ENCODE measurements around the gene ZNF469.

The ZNF469 gene

DNA sequence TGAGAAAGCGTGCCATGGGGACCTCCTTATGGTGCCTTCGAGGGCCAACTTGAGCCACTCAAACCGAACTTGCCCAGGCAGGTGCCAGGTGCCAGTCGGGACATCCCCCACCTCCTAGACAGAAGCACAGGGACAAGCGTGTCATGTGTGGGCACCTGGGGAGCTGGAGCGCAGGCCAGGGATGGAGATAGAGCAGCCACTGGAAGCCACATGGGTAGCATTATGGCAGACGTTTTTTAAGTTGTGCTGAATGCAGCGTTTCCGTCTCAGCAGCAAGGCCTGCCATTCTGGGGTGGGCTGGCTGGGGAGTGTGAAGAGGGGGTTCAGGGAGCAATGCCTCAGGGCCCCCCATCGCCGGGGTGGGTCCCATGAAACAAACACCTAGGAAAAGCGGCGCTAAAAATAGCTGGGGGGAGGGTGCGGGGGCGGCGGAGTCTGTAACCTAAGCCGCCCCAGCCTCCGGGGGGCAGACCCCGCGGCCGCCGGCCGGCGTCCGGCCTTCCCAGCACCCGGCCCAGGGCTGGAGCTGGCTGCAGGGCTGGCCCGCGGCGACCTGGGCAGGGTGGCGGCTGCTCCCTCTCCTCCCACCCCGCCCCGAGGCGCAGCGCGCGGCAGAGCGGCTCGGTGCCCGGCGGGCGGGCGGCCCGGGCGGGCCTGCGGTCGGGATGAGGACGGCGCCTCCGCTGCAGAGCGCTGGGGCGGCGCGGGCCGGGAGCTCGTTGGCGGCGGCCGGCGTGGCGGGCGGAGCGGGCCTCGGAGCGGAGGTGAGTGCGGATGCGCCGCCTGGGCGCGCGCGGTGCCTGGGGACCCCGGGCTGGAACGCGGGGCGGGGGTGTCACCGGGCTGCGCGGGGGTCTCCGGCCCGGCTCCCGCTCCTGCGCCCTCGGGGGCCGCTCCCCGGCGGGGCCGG is at the start of gene ZNF469:
TSS of gene ZNF469 (plus strand) at position 469 of the 910 bp plus-strand sequence. CDS start 44,512 bp downstream, outside the sequence.
- DNase-seq: no peak

- no peak for DNase-seq
Observed at GRCh38 chr16:88333848-88334777, 48.6 kb upstream of the ZNF469 start.

DNA sequence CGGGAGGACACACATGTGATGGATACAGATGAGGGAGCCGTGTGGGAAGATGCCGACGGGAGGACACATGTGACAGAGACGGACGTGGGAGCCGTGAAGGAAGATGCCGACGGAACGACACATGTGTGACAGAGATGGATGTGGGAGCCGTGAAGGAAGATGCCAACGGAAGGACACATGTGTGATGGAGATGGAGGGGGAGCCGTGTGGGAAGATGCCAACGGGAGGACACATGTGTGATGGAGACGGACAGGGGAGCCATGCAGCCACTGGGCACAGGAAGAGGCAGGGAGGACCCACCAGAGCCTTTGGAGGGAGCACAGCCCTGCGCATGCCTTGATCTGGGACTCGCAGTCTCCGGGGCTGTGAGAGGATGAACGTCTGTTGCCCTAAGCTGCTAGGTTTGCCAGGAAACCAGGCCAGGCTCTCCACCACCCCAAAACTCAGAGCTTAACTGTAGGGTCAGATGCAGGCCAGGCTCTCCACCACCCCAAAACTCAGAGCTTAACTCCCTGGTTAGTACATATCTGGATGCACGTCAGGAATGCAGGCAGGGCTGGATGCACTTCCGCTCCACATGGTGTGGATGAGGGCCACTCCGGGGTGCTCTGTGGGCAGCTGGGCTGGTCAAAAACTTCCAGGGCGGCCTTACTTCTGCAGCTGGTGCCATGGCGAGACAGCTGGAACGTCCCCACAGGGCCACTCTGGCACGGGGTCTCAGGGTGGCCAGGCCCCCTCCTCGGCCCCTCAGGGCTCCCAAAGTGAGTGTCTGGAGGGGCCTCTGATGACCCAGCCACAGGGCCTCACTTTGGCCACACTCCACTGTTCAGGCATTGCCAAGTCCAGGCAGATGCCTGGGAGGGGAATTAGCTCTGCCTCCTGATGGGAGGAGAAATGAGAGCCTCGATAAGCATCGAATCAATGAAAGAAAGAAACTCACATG is 47.7 kb upstream of the ZNF469 start:
- DNase-seq: no peak

DNA sequence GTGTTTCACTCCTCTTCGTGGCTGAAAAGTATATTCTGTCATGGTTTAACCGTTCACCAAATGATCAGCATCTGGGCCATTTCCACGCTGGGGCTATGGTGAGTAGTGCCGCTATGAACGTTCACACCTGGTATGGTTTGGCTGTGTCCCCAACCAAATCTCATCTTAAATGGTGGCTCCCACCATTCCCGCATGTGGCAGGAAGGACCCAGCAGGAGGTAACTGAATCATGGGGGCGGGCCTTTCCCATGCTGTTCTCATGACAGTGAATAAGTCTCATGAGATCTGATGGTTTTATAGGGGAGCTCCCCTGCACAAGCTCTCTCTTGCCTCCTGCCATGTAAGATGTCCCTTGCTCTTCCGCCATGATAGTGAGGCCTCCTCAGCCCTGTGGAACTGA is 45.7 kb upstream of the ZNF469 start:
- DNase-seq: no peak

DNA sequence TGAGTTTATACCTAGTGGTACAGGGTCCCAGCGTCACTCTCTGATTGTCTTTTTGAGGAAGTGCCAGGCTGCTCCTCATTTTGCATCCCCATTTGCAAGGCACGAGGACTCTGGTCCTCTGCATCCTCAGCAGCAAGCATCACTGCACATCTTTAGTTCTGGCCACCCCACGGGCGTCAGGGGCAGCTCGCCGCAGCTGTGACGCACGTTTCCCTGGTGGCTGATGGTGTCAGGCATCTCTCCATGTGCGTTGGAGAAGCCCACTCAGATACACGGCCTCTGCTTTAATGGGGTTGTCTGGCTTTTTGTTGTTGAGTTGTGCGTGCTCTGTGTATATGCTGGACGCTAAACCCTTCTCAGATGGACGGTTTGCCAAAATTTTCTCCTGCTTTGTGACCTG is 45.2 kb upstream of the ZNF469 start:
- DNase-seq: no peak

DNA sequence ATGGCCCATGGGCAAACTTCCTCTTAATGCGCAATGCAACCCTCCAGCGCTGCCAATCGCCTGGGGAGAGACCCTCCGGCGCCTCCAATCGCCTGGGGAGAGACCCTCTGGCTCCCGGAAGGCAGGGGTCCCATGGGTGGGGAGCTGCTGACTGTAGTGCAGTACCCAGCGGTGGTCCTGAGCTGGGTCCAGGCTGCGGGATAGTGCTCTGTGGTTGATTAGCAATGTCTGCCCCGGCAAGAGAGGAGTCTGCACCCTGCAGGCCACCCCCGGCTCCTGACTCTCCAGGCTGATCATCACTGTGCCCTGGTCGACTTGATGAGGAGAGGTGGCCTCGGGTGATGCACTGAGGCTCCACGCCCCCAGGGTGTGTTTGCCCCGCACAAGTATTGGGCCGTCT is 44.6 kb upstream of the ZNF469 start:
- DNase-seq: no peak

GRCh38 chr16:88338896-88339295 is 43.9 kb upstream of the ZNF469 start:
- DNase-seq: no peak

DNA sequence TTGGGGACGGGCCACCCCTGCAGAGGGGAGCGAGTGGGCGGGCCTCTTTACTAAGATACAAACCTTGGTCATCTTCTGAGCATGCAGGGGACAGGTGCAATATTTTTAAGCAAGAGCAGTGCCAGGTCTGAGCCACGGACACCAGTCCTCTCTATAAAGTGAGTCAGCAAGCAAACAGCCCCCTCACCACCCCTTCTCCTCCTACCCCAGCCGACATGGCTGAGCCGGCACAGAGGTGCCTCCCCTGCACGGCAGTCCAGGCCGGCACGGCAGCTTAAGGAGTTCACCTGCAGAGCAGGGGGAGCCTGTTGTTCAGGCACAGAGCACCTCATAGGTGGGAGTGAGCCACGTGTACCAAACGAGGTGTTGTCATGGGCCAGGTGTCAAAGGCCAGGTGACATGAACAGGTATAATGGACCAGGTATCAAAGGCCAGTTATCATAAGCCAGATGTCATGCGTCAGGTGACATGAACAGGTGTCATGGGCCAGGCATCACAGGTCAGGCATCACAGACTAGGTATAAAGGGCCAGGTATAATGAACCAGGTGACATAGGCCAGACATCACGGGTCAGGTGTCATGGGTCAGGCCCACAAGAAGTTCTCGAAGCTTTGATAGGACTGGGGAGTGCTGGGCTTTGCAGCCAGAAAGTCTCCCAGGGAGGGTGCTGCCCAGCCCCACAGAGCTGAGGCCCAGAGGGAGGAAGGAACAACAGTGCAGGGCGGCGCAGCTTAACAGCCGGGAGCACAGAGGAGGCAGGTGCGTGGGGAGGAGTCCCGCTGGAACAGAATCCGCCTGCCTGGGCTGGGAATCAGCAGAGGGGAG is 42.6 kb upstream of the ZNF469 start:
- no peak for DNase-seq

- no peak for DNase-seq
Observed at GRCh38 chr16:88340755-88341150, 42.0 kb upstream of the ZNF469 start.

DNA sequence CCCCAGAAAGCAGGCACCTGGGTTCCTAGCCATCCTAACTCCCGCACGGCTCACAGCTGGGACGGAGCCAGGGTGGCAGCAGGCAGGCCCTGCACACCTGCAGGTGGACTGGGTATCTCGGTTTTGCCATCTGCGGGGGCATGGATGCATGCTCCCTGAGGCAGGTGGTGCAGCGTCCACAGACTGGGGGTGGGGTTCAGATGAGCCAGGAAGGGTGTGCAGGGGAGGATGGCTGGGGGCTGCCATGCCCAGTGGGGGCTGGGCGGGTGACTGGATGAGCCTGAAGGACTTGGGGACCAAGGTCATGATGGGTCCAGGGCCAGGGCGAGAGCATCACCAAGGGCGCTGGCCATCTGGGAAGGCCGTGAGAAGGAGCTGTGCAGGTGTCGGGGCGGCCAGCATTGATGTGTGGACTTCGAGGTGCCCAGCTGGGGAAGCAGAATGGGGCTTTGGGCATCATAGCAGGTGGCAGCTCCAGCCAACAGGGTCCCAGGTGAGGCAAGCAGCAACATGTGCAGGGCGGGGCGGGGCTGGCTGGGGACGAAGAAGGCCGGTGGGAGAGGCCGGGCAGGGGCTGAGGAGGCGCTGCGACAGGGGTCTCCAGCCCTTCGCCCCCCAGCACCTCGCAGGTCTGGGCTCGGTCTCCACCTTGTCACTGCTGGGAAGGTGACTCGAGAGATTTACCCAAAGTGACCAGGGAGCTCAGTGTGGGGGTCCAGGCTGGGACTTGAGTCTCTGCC is 41.0 kb upstream of the ZNF469 start:
- no peak for DNase-seq

DNA sequence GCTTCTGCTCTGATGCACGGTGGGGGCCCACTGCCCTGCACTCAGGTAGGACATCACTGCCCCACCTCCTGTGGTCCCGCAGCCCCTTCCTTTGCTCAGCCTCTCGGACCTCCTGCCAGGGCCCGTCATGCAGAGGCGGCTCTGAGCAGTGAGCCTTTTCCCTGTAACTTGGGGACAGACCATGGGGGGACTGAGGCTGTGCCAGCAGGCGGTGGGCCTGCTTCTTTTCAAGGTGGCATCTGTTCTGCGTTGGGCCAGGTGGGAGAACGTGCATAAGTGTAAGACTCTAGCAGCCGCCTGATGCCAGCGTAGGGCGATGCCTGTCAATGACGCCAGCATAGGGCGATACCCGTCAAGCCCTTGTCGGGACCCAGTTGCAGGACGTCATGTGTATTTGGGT is 40.3 kb upstream of the ZNF469 start:
- no peak for DNase-seq

DNA sequence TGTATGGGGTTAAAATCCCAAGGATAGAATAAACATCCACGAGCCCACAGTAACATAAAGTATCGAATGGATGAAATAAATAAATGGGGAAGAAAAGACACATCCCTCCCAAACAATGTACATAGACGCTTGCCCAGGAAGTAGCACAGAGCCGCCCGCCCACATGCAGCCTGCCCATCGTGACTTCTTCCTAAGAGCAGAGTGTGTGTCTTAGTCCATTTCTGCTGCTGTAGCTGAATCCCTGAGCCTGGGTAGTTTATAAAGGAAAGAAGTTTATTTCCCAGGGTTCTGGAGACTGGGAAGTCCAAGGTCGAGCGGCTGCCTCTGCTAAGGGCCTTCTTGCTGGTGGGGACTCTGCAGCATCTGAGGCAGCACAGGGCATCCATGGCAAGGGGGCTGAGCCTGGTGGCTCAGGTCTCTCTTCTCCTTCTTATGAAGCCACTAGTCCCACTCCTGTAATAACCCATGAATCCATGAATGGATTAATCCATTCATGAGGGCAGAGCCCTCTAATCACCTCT is 39.4 kb upstream of the ZNF469 start:
- no peak for DNase-seq

- no peak for DNase-seq
Observed at GRCh38 chr16:88344411-88345030, 38.2 kb upstream of the ZNF469 start.

DNA sequence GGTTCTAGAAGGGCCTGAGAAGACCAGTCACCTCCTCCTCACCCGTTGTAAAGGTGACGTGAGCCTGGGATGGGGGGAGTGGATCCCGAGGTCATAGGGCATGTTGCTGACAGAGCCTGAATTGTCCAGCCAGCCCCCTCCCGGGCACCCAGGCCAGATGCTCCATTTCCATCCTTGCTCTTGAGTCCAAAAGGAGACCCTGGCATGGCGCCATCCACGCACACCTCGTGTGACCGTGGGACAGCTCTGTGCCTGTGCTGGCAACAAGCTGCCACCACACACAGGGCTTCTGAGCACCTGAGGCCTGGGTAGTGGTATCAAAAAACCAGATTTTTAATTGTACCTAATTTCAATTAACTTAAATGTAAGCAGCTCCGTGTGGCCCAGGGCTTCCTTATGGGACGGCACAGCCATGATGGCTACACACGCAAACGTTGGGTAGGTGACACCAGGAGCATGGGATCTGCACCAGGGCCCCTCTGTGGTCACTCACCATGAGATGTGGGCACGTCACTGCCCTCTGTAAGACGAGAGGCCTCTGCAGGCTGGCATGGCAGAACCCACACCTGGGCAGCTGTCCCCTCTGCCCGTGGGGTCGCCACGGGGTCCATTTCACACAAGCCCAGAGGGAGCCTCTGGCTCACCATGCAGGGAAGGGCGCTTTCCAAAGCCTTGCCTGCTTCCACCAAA is 37.6 kb upstream of the ZNF469 start:
- no peak for DNase-seq

- no peak for DNase-seq
Observed at GRCh38 chr16:88345721-88346560, 36.8 kb upstream of the ZNF469 start.

DNA sequence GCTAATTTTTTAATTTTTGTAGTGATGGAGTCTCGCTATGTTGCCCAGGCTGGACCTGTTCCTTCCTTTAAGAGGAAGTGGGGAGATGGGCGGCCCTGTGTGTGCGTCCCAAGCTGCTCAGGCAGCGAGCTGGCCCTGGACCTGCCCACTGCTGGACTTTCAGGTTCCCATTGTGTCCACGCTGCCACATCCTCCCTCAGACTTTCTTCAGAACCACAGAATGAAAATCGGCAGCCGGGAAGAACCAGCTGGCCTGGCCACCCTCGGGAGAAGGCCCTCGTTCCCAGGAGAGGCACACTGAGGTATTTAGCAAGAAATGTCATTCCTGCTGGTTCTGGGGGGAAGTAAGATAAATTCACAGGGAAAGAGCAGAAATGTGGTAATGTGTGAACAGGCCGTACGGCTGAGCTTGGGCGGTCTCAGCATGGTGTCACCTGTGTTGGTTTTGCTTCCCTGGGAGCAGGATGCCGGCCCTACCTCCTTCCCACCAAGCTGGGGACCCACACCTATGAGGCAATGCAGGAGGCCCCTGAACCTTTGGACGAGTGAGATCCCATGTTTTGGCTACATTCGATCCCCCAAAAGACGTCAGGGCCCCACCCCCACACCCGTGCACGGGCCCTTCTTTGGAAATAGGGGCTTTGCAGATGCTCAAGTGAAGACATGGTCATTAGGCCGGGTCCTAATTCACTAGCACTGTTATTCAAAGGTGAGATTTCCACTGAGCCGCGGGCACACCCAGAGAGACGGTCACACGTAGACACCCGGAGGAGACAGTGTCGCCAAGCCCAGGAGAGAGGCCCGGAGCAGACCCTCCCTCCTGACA is 35.9 kb upstream of the ZNF469 start:
- no peak for DNase-seq

DNA sequence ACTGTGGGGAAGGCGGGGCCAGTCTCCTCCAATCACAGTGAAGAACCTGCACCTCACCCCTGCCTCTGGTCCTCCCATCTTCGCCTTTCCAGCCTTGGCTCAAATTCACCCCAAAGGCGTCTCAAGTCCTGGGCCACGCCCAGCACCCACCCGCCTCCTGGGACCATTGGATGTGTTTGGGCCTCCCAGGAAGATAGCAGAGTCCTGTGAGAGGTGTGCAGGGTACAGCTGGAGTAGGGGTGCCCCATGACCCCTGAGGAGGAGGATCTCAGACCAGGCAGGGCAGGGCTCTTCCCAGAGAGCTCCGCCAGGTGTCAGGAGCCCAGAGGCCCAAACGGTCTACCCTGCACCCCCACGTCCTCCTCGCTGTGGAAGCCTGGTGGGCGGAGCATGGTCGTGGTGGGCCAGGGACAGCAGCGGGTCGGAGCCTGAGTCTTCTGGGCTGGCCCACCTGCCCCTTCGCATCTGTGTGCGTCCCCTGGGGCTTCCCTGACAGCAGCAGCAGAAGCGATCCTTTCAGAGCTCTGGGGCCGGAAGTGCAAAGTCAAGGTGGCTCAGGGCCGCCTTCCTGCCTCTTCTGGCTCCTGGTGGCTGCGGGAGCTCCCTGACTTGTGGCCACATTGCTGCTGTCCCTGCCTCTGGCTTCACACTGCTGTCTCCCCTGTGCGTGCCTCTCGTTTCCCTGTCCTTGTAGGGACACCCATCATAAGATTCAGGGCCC is 34.9 kb upstream of the ZNF469 start:
- no peak for DNase-seq

All from NCI-H187 (cell line).